Left lung (tissue), 10 donors: ENCODE data around the gene TSPAN2. TPM values are rescaled to one million over a fixed set of nuclear protein-coding genes. Genes with fewer than 3 reads are reported as not detected.
A peak's percentile ranks its signal among the peaks of the same experiment; 100 is the strongest.

Experiments
- ATAC-seq: fragments of 200-7000 bp; cut with Tn5 transposase; one replicate; pipeline ENCODE4 v1.9.1; 2020; ENCODE audit warnings: moderate library complexity
- DNase-seq, 4 donors: peaks; one replicate each; pipeline ENCODE4 v3.0.0-alpha.2; 2013 to 2020
- H3K27ac ChIP-seq, 2 donors: fragments of 200-600 bp; sonication (generic) in 1 of 2; one replicate each; pipeline versions ENCODE4 v1.5.0 to v1.8.0; 2020 to 2021
- H3K27me3 ChIP-seq, 2 donors: fragments of 200-600 bp; sonication (generic) in 1 of 2; one replicate each; pipeline versions ENCODE4 v1.5.0 to v1.8.0; 2020 to 2021
- H3K36me3 ChIP-seq, 2 donors: fragments of 200-600 bp; sonication (generic) in 1 of 2; one replicate each; pipeline versions ENCODE4 v1.5.0 to v1.8.0; 2020 to 2021
- H3K4me1 ChIP-seq, 2 donors: fragments of 200-600 bp; one replicate each; pipeline ENCODE4 v1.8.0; 2021
- H3K4me3 ChIP-seq, 2 donors: fragments of 200-600 bp; sonication (generic) in 1 of 2; one replicate each; pipeline versions ENCODE4 v1.5.0 to v1.8.0; 2020 to 2021; ENCODE audit warnings: mild to moderate bottlenecking in 1 of 2
- H3K9me3 ChIP-seq, 2 donors: fragments of 200-600 bp; sonication (generic) in 1 of 2; one replicate each; pipeline versions ENCODE4 v1.5.0 to v1.8.0; 2020 to 2021
- CTCF ChIP-seq, 2 donors: fragments of 200-600 bp; sonication (generic) in 1 of 2; IDR thresholded peaks; one replicate each; pipeline versions ENCODE4 v1.5.0 to v1.8.0; 2021; ENCODE audit warnings: antibody characterized with exemption in 2 of 2
- intact Hi-C, 2 donors: fragments of 100-400 bp; cut with DNase I; formaldehyde crosslinking; loops; one replicate each; pipeline versions ENCODE4 v1.11.2 to v1.14.2; 2022
- polyA plus RNA-seq, 6 donors: library from polyadenylated mRNA; unstranded; fragments of 120-200 nt; gene quantifications; one replicate each; pipeline ENCODE4 v1.2.1, GENCODE V29; 2013; ENCODE audit not compliant: insufficient read length in 6 of 6
- total RNA-seq, 2 donors: library from RNA; stranded (reverse); fragmentation: NEBNext Ultra II Directional; extraction: Animal tissue kit (Norgen Biotek cat#: 25700); gene quantifications; one replicate each; pipeline ENCODE4 v1.2.1, GENCODE V29; 2021
- donor health status: DM: no; HTN: yes; CAD: no.
- donor health status: DM: no; HTN: no; CAD: no.

The TSPAN2 gene
- total and polyA plus RNA-seq, 8 donors, result 7.9 to 10.6 (median 8.8) TPM

- intact Hi-C loops, result no loop called here
- Histone ChIP-seq H3K36me3 (no peaks in the 10 kb centered on the region), H3K27me3 (peaks cover 0 to 11% of the 10 kb centered on the region in 2 donors), H3K4me1 (peaks cover 5 to 50% of the 10 kb centered on the region in 2 donors), H3K9me3 (no peaks in the 10 kb centered on the region), H3K27ac (peak overlapping the region; percentile 65 to 86), H3K4me3 (peak overlapping the region; percentile 52 to 73)
- peak in 2 of 4 donors; percentile 83 to 87 for DNase-seq
- peak; percentile 45 for ATAC-seq
- TF ChIP-seq CTCF (IDR thresholded peaks at IDR 0.05), result no peak
Measured at GRCh38 chr1:115090186-115090490, 835 bp upstream of the TSPAN2 start.

GRCh38 chr1:115088871-115089419, 358 bp downstream of the TSPAN2 start:
- Histone ChIP-seq H3K4me3 (peak overlapping the region; percentile 52 to 73), H3K9me3 (no peaks in the 10 kb centered on the region), H3K27ac (peak overlapping the region in 1 of 2 donors; percentile 86), H3K27me3 (peaks cover 0 to 11% of the 10 kb centered on the region in 2 donors), H3K4me1 (peaks cover 5 to 61% of the 10 kb centered on the region in 2 donors), H3K36me3 (no peaks in the 10 kb centered on the region)
- no peak for TF ChIP-seq CTCF (IDR thresholded peaks at IDR 0.05)
- intact Hi-C loops, result no loop called here
- DNase-seq, result no peak
- no peak for ATAC-seq

GRCh38 chr1:115088115-115088778, 1.1 kb downstream of the TSPAN2 start:
- Histone ChIP-seq H3K9me3 (no peaks in the 10 kb centered on the region), H3K4me3 (peak overlapping the region in 1 of 2 donors; percentile 73), H3K27ac (no peak overlapping the region), H3K36me3 (no peaks in the 10 kb centered on the region), H3K27me3 (peaks cover 0 to 11% of the 10 kb centered on the region in 2 donors), H3K4me1 (peaks cover 5 to 61% of the 10 kb centered on the region in 2 donors)
- intact Hi-C loops, result no loop called here
- TF ChIP-seq CTCF (IDR thresholded peaks at IDR 0.05), result no peak
- no peak for ATAC-seq
- no peak for DNase-seq

- no peak for ATAC-seq
- DNase-seq, result no peak
- TF ChIP-seq CTCF (IDR thresholded peaks at IDR 0.05), result no peak
- Histone ChIP-seq H3K4me1 (peaks cover 5 to 52% of the 10 kb centered on the region in 2 donors), H3K27me3 (peaks cover 0 to 11% of the 10 kb centered on the region in 2 donors), H3K4me3 (no peak overlapping the region), H3K9me3 (no peaks in the 10 kb centered on the region), H3K27ac (peak overlapping the region in 1 of 2 donors; percentile 66), H3K36me3 (no peaks in the 10 kb centered on the region)
- intact Hi-C loops, result no loop called here
Measured at GRCh38 chr1:115086176-115086830, 3.0 kb downstream of the TSPAN2 start.

- Histone ChIP-seq H3K27me3 (peaks cover 0 to 11% of the 10 kb centered on the region in 2 donors), H3K9me3 (no peaks in the 10 kb centered on the region), H3K4me3 (no peak overlapping the region), H3K4me1 (peaks cover 5 to 46% of the 10 kb centered on the region in 2 donors), H3K27ac (peak overlapping the region; percentile 19 to 66), H3K36me3 (no peaks in the 10 kb centered on the region)
- DNase-seq (peak in 1 of 4 donors; percentile 28), ATAC-seq (peak; percentile 18)
- TF ChIP-seq CTCF (IDR thresholded peaks at IDR 0.05), result no peak
- intact Hi-C loops, result no loop called here
Measured at GRCh38 chr1:115084902-115085511, 4.3 kb downstream of the TSPAN2 start.
